Natural killer cell (primary cell): ENCODE data around the gene CFAP92. TPM values are rescaled to one million over a fixed set of nuclear protein-coding genes. Genes with fewer than 3 reads are reported as not detected.

Experiments
- ATAC-seq, 3 donors: fragments of 150-1000 bp in 2 of 3; fragments of 200-7000 bp in 1 of 3; cut with Tn5 transposase; 1 replicate in 1 of 3; 2 replicates in 2 of 3; pipeline ENCODE4 v1.10.0; 2021; ENCODE audit warnings: mild to moderate bottlenecking in 2 of 3, moderate library complexity in 2 of 3
- DNase-seq, 2 donors: peaks; one replicate each; pipeline versions ENCODE4 v3.0.0 to v3.0.0-alpha.2; 2013 to 2021; ENCODE audit warnings: mixed read lengths in 1 of 2
- H3K27ac ChIP-seq: one replicate; pipeline ENCODE4 v1.5.1; 2013; ENCODE audit warnings: mild to moderate bottlenecking, low read length
- H3K27me3 ChIP-seq: one replicate; pipeline ENCODE4 v1.6.1; 2013; ENCODE audit warnings: low read length; ENCODE audit not compliant: control insufficient read depth, insufficient read depth
- H3K36me3 ChIP-seq: one replicate; pipeline ENCODE4 v1.6.1; 2013; ENCODE audit warnings: low read length; ENCODE audit not compliant: control insufficient read depth, insufficient read depth
- H3K4me1 ChIP-seq: one replicate; pipeline ENCODE4 v1.6.1; 2013; ENCODE audit warnings: low read length; ENCODE audit not compliant: control insufficient read depth, insufficient read depth
- H3K4me3 ChIP-seq: one replicate; pipeline ENCODE4 v1.5.1; 2013; ENCODE audit warnings: low read length
- H3K9me3 ChIP-seq: one replicate; pipeline ENCODE4 v1.6.1; 2013; ENCODE audit warnings: low read length; ENCODE audit not compliant: control insufficient read depth, insufficient read depth
- H3K27ac Mint-ChIP-seq, 2 donors: one replicate each; pipeline ENCODE4 v1.8.0; 2022; ENCODE audit warnings: mild to moderate bottlenecking in 2 of 2, mixed read lengths in 2 of 2, moderate library complexity in 1 of 2
- H3K27me3 Mint-ChIP-seq, 2 donors: one replicate each; pipeline ENCODE4 v1.8.0; 2022; ENCODE audit warnings: low read depth in 2 of 2, mixed read lengths in 2 of 2
- H3K36me3 Mint-ChIP-seq: one replicate; pipeline ENCODE4 v1.8.0; 2022; ENCODE audit warnings: mixed read lengths
- H3K4me1 Mint-ChIP-seq, 2 donors: one replicate each; pipeline ENCODE4 v1.8.0; 2022; ENCODE audit warnings: mixed read lengths in 2 of 2
- H3K4me3 Mint-ChIP-seq: one replicate; pipeline ENCODE4 v1.8.0; 2022; ENCODE audit warnings: mild to moderate bottlenecking, moderate library complexity, mixed read lengths
- H3K9me3 Mint-ChIP-seq, 2 donors: one replicate each; pipeline ENCODE4 v1.8.0; 2022; ENCODE audit warnings: mixed read lengths in 2 of 2
- CTCF ChIP-seq: fragments of 200-600 bp; IDR thresholded peaks from one replicate; pipeline ENCODE4 v1.8.0; 2022; ENCODE audit warnings: antibody characterized with exemption
- WGBS: methylation state at CpG from one replicate; pipeline ENCODE4 v1.1.7; 2013; ENCODE audit warnings: missing lambda C conversion rate; ENCODE audit not compliant: insufficient coverage; 5-methylcytosine and 5-hydroxymethylcytosine counted together
- intact Hi-C: fragments of 100-400 bp; cut with micrococcal nuclease; formaldehyde crosslinking; loops from one replicate; pipeline ENCODE4 v1.14.2; 2022
- total RNA-seq, 4 donors: library from RNA; stranded (reverse); fragments of 120-200 nt in 1 of 4; gene quantifications; one replicate each; pipeline versions ENCODE4 v1.2.3 to v1.2.4, GENCODE V29; 2013 to 2022

The CFAP92 gene
- total RNA-seq, 3 donors from 2014 or later (not counting 1 experiment from before 2014, with no cell fraction given) = 0.26 to 0.43 (median 0.41) TPM

- 93% methylated on average over 10 of the region's 10 CpGs for WGBS
- H3K27ac ChIP-seq = no peak overlapping the region
- no peak for DNase-seq
- no peaks in the 10 kb centered on the region for H3K27me3 Mint-ChIP-seq
- no peak overlapping the region for H3K4me3 Mint-ChIP-seq
- H3K4me1 Mint-ChIP-seq = peaks cover 3 to 5% of the 10 kb centered on the region in 2 donors
- H3K4me3 ChIP-seq = no peak overlapping the region
- no peak for TF ChIP-seq CTCF
- no peaks in the 10 kb centered on the region for H3K36me3 Mint-ChIP-seq
- H3K9me3 ChIP-seq = no peaks in the 10 kb centered on the region
- no peak for ATAC-seq
- no peaks in the 10 kb centered on the region for H3K9me3 Mint-ChIP-seq
- peaks cover 15% of the 10 kb centered on the region for H3K4me1 ChIP-seq
- H3K36me3 ChIP-seq = no peaks in the 10 kb centered on the region
- no peaks in the 10 kb centered on the region for H3K27me3 ChIP-seq
- intact Hi-C loops = no loop called here
- H3K27ac Mint-ChIP-seq = no peak overlapping the region
These were observed 37.8 kb upstream of the CFAP92 start for GRCh38 chr3:129031476-129032215.

- intact Hi-C loops = no loop called here
- no peaks in the 10 kb centered on the region for H3K36me3 Mint-ChIP-seq
- peaks cover 13 to 15% of the 10 kb centered on the region in 2 donors for H3K4me1 Mint-ChIP-seq
- H3K27ac Mint-ChIP-seq = no peak overlapping the region
- no peaks in the 10 kb centered on the region for H3K36me3 ChIP-seq
- DNase-seq = no peak
- no peak for TF ChIP-seq CTCF
- WGBS = 96% methylated on average over 4 of the region's 4 CpGs
- ATAC-seq = no peak
- no peaks in the 10 kb centered on the region for H3K9me3 ChIP-seq
- H3K4me3 ChIP-seq = no peak overlapping the region
- H3K9me3 Mint-ChIP-seq = no peaks in the 10 kb centered on the region
- H3K4me3 Mint-ChIP-seq = no peak overlapping the region
- H3K27me3 Mint-ChIP-seq = no peaks in the 10 kb centered on the region
- no peak overlapping the region for H3K27ac ChIP-seq
- no peaks in the 10 kb centered on the region for H3K27me3 ChIP-seq
- H3K4me1 ChIP-seq = peaks cover 19% of the 10 kb centered on the region
These were observed 36.7 kb upstream of the CFAP92 start for GRCh38 chr3:129030611-129031010.

- Histone ChIP-seq H3K27me3 (no peaks in the 10 kb centered on the region), H3K4me3 (no peak overlapping the region), H3K9me3 (no peaks in the 10 kb centered on the region), H3K36me3 (no peaks in the 10 kb centered on the region), H3K4me1 (peaks cover 19% of the 10 kb centered on the region), H3K27ac (no peak overlapping the region)
- Mint-ChIP-seq H3K36me3 (no peaks in the 10 kb centered on the region), H3K27me3 (no peaks in the 10 kb centered on the region), H3K27ac (no peak overlapping the region), H3K9me3 (no peaks in the 10 kb centered on the region), H3K4me3 (peak overlapping the region; percentile 35), H3K4me1 (peaks cover 14 to 26% of the 10 kb centered on the region in 2 donors)
- WGBS = 88% methylated on average over 11 of the region's 13 CpGs
- ATAC-seq = no peak
- no peak for DNase-seq
- TF ChIP-seq CTCF = no peak
- intact Hi-C loops = loop anchor here (5.0 kb wide), 2 partner anchors 38 to 218 kb away; partner anchors contain the start of gene COPG1
These were observed 35.0 kb upstream of the CFAP92 start for GRCh38 chr3:129028866-129029265.

GRCh38 chr3:129027544-129027880, 33.6 kb upstream of the CFAP92 start:
- H3K9me3 ChIP-seq = no peaks in the 10 kb centered on the region
- intact Hi-C loops = loop anchor here (1.0 to 5.0 kb wide), 3 partner anchors 40 to 220 kb away; partner anchors contain the start of gene COPG1
- H3K9me3 Mint-ChIP-seq = no peaks in the 10 kb centered on the region

More at GRCh38 chr3:129027544-129027880, 33.6 kb upstream of the CFAP92 start:
- peak overlapping the region in 1 of 2 donors; percentile 100 for H3K27ac Mint-ChIP-seq
- no peaks in the 10 kb centered on the region for H3K27me3 Mint-ChIP-seq
- ATAC-seq (no peak), DNase-seq (no peak)
- Histone ChIP-seq H3K36me3 (no peaks in the 10 kb centered on the region), H3K27ac (peak overlapping the region; percentile 71), H3K27me3 (no peaks in the 10 kb centered on the region), H3K4me3 (peak overlapping the region; percentile 52), H3K4me1 (peaks cover 26% of the 10 kb centered on the region)
- peaks cover 19 to 30% of the 10 kb centered on the region in 2 donors for H3K4me1 Mint-ChIP-seq
- H3K36me3 Mint-ChIP-seq = no peaks in the 10 kb centered on the region
- H3K4me3 Mint-ChIP-seq = no peak overlapping the region
- WGBS = 82% methylated on average over 15 of the region's 15 CpGs
- TF ChIP-seq CTCF = no peak
